Suppressor macrophage (primary cell): ENCODE measurements around the gene ST13.
"Not testable (repeated sequence)": the region's sequence is repeated elsewhere in the genome, so short reads cannot be mapped to it uniquely, and the experiment has no call there.

Source experiments
- DNase-seq, 4 experiments: peaks; one replicate each; pipeline ENCODE4 v3.0.0-alpha.2; 2020 to 2022

ST13 gene

GRCh38 chr22:40781749-40782148 is 74.7 kb downstream of the ST13 start:
- DNase-seq: not testable (repeated sequence)
